COLO668 (cell line): ENCODE results near the gene ZNF442.
"Not testable (repeated sequence)": the region's sequence is repeated elsewhere in the genome, so short reads cannot be mapped to it uniquely, and the experiment has no call there.

Source experiments
- DNase-seq: peaks from one replicate; lab custom pipeline; 2025; ENCODE audit not compliant: unreplicated experiment; lab: John Stamatoyannopoulos, UW

ZNF442 gene

DNA sequence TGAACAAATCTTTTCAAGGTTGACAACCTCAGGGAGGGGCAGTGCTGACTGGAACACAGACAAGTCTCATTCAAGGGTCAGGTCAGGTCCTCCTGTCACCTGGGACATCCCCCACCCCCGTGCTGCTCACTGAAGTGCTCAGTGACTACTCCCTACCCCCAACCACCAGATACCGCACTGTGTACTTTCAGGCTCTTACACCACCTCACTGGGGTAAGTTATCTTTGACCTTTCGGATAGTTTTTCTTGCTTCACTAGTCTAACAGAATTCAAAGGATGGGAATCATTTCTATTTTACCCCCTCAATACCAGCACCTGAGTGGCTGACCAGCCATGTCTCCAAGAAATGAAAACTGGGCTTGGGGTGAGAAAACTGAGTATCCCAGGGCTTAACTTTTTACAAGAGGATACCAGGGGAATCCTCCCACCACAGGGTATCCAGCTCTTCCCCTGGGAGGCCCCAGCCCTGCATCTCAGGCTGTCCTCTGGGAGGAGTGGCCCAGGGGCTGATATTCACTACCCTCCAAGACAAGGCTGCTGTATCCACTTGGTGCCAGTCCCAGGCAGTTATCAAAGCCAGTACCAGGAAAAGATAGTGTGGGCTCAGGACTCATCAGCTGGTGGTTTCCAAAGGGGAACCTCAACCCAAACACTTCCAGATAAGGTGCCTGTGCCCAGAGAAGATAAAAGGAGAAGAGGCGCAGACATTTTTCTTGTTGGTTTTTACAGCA lies 34.1 kb downstream of the ZNF442 start:
- DNase-seq, result no peak

DNA sequence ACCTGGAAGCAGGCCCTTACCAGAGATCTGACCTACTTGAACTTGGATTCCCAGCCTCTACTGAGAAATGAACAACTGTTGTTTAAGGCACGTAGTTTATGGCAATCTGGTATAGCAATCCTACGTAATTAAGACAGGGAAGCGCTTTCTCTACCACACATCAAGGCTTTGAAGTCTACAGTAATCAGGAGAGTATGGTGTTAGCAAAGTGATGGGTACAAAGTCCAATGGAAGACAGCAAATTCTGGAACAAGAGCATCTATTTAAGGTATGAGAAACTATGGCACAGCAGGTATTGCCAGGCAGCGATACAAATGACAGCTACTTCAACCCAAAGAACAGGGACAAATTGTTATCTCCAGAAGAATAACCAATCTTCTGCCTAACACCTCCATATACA lies 35.1 kb downstream of the ZNF442 start:
- no peak for DNase-seq

DNA sequence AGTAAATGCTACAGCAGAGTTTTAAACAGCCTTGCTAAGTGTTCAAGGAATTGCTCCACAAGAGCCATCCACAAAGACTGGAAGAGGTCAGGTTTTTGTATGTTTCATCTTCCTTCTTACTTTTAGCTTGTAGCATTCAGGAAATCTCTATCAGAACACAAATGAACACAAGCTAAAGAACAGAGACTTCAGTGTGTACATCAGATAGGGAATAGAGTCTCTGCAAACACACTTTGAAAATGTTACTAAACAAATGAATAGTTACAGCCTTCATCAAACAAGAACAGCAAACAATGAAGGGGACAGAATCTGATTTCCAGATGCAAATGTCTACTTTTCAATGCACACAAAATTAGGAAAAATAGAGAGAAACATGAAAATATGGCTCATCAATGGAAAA lies 39.8 kb downstream of the ZNF442 start:
- no peak for DNase-seq

DNA sequence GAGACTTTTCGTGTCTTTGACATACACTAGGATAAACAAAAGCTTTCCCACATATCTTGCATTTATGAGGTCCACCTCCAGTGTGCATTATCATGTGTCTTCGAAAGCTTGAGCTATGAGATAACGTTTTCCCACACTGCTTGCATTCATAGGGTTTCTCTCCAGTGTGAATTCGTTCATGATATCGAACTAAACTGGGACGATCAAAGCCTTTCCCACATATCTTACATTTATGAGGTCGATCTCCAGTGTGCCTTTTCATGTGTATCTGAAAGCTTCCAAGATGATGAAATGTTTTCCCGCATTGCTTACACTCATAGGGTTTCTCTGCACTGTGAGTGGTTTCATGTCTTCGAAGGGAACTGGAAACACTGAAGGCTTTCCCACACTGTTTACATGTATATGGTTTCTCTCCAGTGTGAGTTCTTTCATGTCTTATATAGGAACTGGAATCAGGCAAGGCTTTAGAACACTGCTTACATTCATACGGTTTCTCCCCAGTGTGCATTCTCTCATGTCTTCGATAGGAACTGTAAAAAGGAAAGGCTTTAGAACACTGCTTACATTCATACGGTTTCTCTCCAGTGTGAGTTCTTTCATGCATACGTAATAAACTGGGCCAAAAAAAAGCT lies 46.6 kb downstream of the ZNF442 start:
- no peak for DNase-seq

DNA sequence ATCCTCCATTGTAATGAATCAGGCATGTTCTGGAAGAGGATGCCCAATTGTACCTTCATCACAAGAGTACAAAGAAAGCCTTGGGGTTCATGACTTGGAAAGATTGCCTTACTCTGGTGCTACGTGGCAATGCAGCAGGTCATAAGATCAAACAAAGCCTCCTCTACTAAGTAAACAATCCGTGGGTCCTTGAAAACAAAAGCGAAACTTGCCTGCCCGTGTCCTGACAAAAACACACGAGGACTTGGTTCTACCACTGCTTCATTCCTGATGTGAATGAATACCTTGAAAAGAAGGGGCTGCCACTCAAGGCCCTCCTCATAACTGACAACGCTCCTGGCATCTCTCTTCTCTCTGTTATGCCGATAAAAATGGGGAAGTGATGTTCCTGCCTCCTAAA lies 50.9 kb downstream of the ZNF442 start:
- DNase-seq, result peak; percentile 26

DNA sequence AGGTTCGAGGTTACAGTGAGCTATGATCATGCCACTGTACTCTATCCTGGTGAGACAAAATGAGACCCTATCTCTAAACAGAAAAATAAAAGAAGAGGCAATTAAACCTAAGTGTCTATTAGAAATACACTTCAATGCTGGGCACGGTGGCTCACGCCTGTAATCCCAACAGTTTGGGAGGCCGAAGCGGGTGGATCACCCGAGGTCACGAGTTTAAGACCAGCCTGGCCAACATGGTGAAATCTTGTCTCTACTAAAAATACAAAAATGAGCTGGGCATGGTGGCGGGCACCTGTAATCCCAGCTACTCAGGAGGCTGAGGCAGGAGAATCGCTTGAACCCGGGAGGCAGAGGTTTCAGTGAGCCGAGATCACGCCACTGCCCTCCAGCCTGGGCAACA lies 56.6 kb downstream of the ZNF442 start:
- DNase-seq, result not testable (repeated sequence)
